Dendritic cell treated with granulocyte-macrophage colony-stimulating factor and Interleukin-4, amounts not matched to agents 40 ng/mL and 50 ng/mL, for 4 days (primary cell): Measurements from ENCODE around the gene VPS4B.

Experiments used
- H3K27ac Mint-ChIP-seq: one replicate; pipeline ENCODE4 v1.8.0; 2022; ENCODE audit warnings: mild to moderate bottlenecking, mixed read lengths
- H3K27me3 Mint-ChIP-seq: one replicate; pipeline ENCODE4 v1.8.0; 2022; ENCODE audit warnings: mild to moderate bottlenecking, mixed read lengths
- H3K36me3 Mint-ChIP-seq: one replicate; pipeline ENCODE4 v1.8.0; 2022; ENCODE audit warnings: low read depth, mixed read lengths
- H3K4me1 Mint-ChIP-seq: one replicate; pipeline ENCODE4 v1.8.0; 2022; ENCODE audit warnings: low read depth, mixed read lengths
- H3K4me3 Mint-ChIP-seq: one replicate; pipeline ENCODE4 v1.8.0; 2022; ENCODE audit warnings: mild to moderate bottlenecking, moderate library complexity, mixed read lengths
- H3K9me3 Mint-ChIP-seq: one replicate; pipeline ENCODE4 v1.8.0; 2022; ENCODE audit warnings: mixed read lengths
- intact Hi-C: fragments of 100-400 bp; cut with micrococcal nuclease; formaldehyde crosslinking; loops from one replicate; pipeline ENCODE4 v1.15.0; 2022

The VPS4B gene

DNA sequence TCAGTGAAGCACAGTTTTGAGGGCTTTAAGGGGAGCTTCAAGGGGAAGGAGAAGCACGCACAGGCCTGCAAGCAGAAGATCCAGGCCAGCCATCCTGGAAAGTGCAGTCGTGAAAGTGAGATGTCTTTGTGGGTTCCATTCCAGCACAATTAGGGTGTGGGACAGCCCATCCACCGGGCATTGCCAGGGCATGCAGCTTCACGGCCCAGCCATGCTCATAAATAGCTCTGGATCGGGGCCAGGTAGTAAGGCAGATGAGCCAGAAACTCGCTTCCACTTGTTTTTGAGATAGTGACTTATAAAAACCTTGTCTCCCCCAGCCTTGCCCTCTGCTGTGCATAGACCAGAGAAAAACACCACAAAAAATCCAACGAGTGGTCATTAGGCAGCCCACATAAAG lies 76.2 kb downstream of the VPS4B start:
- intact Hi-C loops = loop anchor here (10.0 kb wide), 1 partner anchor 159 kb away; no protein-coding TSS in a partner anchor

DNA sequence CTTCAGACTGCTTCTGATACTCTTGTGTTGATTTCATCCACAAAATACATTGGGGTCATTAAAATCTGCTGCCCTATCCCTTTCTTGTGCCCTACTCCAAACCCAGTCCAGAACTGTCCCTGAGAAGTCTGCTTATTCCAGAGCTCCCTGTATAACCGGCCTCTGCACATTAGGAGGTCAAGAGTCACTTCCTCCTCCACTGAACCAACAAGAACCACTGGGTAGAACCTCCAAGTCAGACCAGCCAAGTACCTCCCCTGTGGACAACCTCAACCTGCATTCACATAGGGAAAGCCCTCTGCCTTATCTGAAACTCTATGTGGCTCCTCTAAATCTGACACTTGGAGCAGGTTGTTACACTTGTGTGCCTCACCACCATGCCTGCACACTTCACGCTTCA lies 77.4 kb downstream of the VPS4B start:
- H3K36me3 Mint-ChIP-seq = peaks cover 91% of the 10 kb centered on the region
- peaks cover 5% of the 10 kb centered on the region for H3K4me1 Mint-ChIP-seq
- intact Hi-C loops = loop anchor here (5.0 to 10.0 kb wide), 2 partner anchors 160 to 328 kb away; no protein-coding TSS in a partner anchor
- no peak overlapping the region for H3K27ac Mint-ChIP-seq
- H3K9me3 Mint-ChIP-seq = no peaks in the 10 kb centered on the region
- no peaks in the 10 kb centered on the region for H3K27me3 Mint-ChIP-seq
- no peak overlapping the region for H3K4me3 Mint-ChIP-seq

More for the DNA sequence above, 76.2 kb downstream of the VPS4B start:
- Mint-ChIP-seq H3K9me3 (no peaks in the 10 kb centered on the region), H3K36me3 (peaks cover 93% of the 10 kb centered on the region), H3K27ac (no peak overlapping the region), H3K4me3 (no peak overlapping the region), H3K4me1 (peaks cover 5% of the 10 kb centered on the region), H3K27me3 (no peaks in the 10 kb centered on the region)

DNA sequence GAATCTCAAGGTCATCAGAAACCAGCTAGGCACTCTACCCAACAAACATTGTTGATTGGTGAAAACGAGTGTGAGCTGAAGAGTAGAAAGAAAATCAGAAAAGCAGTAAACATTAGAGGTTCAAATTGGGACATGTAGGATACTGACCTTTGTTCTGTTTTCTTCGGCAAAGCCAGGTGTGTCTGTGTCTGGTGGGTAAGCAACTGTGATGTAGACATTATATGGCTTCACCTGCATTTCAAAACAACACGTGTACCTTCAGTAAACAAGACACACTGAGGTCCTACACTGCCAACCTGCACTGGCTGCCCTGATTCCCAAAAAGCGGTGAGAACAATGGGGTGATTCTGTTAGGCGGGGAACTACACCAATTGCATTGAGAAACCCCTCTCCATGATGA lies 78.0 kb downstream of the VPS4B start:
- peaks cover 5% of the 10 kb centered on the region for H3K4me1 Mint-ChIP-seq
- peaks cover 92% of the 10 kb centered on the region for H3K36me3 Mint-ChIP-seq
- no peaks in the 10 kb centered on the region for H3K27me3 Mint-ChIP-seq
- no peak overlapping the region for H3K4me3 Mint-ChIP-seq
- no peaks in the 10 kb centered on the region for H3K9me3 Mint-ChIP-seq
- no peak overlapping the region for H3K27ac Mint-ChIP-seq
- intact Hi-C loops = loop anchor here (5.0 to 10.0 kb wide), 2 partner anchors 161 to 327 kb away; no protein-coding TSS in a partner anchor

DNA sequence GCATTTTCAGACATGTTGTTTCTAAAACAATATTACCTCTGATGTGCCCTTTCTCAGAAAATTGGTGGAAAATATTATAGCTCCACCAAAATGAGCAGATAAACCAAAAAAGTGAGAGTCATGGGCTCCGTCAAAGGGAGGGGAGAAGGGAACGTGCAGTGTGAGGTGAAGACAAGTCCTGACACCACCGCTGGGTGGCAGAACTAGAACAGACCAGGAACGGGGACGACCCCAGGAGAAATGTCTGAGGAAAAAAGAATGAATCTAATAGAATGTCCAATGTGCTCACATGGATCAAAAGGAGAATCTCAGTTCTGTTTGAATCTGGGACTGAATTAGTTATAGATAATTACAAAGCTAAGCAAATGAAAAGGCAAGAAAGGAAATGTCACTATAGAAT lies 80.1 kb downstream of the VPS4B start:
- no peaks in the 10 kb centered on the region for H3K9me3 Mint-ChIP-seq
- H3K36me3 Mint-ChIP-seq = peaks cover 94% of the 10 kb centered on the region
- intact Hi-C loops = loop anchor here (1.0 to 10.0 kb wide), 3 partner anchors 97 to 325 kb away; no protein-coding TSS in a partner anchor
- no peak overlapping the region for H3K27ac Mint-ChIP-seq
- H3K4me1 Mint-ChIP-seq = peaks cover 5% of the 10 kb centered on the region
- no peaks in the 10 kb centered on the region for H3K27me3 Mint-ChIP-seq
- H3K4me3 Mint-ChIP-seq = no peak overlapping the region

DNA sequence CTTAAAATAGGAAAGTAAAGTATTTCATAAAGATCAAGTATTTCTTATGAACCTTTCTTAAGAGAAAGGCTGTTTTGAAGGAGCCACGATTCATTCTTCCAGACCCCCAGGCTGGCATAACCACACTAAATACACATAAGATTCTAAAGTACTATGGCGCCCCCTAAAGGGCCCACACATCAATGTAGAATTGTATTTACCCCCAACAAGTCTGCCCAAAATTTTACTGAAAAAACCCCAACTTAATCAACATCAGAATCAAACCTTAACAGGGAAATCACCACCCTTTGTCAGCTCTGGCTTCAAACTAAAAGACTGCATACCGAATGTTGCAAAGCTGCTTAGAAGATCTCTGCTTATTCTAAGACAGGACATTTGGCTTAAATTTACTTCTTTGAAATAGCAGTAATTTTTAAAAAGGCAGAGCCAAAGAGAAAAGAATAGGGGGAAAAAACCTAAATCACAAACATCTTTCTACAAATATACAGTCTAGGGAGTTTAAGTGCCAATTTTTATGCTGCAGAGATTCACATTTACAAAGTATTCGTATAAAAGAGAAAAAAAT lies 82.3 kb downstream of the VPS4B start:
- Mint-ChIP-seq H3K36me3 (peaks cover 94% of the 10 kb centered on the region), H3K9me3 (no peaks in the 10 kb centered on the region), H3K27ac (no peak overlapping the region), H3K4me1 (peaks cover 2% of the 10 kb centered on the region), H3K27me3 (no peaks in the 10 kb centered on the region), H3K4me3 (no peak overlapping the region)
- intact Hi-C loops = loop anchor here (5.0 to 10.0 kb wide), 2 partner anchors 165 to 323 kb away; no protein-coding TSS in a partner anchor
